ENCODE results near the gene VIT. TPM values are rescaled to one million over a fixed set of nuclear protein-coding genes. Genes with fewer than 3 reads are reported as not detected.

VIT gene
- total RNA-seq, 1 experiment from 2014 or later, result not detected

GRCh38 chr2:36762764-36763490 lies 66.4 kb downstream of the VIT start:
- CTCF ChIA-PET, result interaction anchor here (0.5 kb wide), 1 partner anchor 425 kb away, joined by 3 read pairs; no protein-coding TSS in a partner anchor
- Histone ChIP-seq H3K79me2 (ENCODE audit: low read length) (no peaks in the 10 kb centered on the region), H3K4me2 (ENCODE audit: low read length) (no peak overlapping the region), H4K20me1 (ENCODE audit: low read length) (no peaks in the 10 kb centered on the region), H3F3A (ENCODE audit: low read length, unreplicated experiment) (no peaks in the 10 kb centered on the region), H3K9ac (ENCODE audit: low read length) (no peak overlapping the region), H3K27ac (ENCODE audit: low read length) (no peak overlapping the region), H3K27me3 (ENCODE audit: low read length) (peaks cover 34% of the 10 kb centered on the region), H3K9me3 (ENCODE audit: low read length) (no peaks in the 10 kb centered on the region), H3K4me1 (ENCODE audit: insufficient read depth, low read length) (no peaks in the 10 kb centered on the region), H2AFZ (ENCODE audit: low read length) (no peak overlapping the region), H3K36me3 (ENCODE audit: low read depth, low read length) (no peaks in the 10 kb centered on the region), H3K9me2 (replicated peaks; ENCODE audit: low read length) (no peaks in the 10 kb centered on the region), H3K4me3 (ENCODE audit: low read length) (no peak overlapping the region)
- DNase-seq (no peak), ATAC-seq (peak; percentile 18; the same call in 1 of the 2 replicates)
- BruUV-seq (replicated peaks), result no TSS peak
- intact Hi-C loops (cut with micrococcal nuclease), result no loop called here
- POLR2A ChIA-PET (ENCODE audit: unreplicated experiment), result no interaction called here
- TF ChIP-seq EZH2 (IDR thresholded peaks at IDR 0.05; ENCODE audit: low read length, unreplicated experiment) (no peak), CTCF (conservative IDR thresholded peaks at IDR 0.05; ENCODE audit: low read depth, low read length) (no peak), EZH2phosphoT487 (IDR thresholded peaks at IDR 0.05; ENCODE audit: borderline replicate concordance, low read length) (no peak)

GRCh38 chr2:36769106-36769505 lies 72.6 kb downstream of the VIT start:
- TF ChIP-seq CTCF (conservative IDR thresholded peaks at IDR 0.05; ENCODE audit: low read depth, low read length) (no peak), EZH2phosphoT487 (IDR thresholded peaks at IDR 0.05; ENCODE audit: borderline replicate concordance, low read length) (no peak), EZH2 (IDR thresholded peaks at IDR 0.05; ENCODE audit: low read length, unreplicated experiment) (no peak)
- CTCF ChIA-PET, result no interaction called here

More at GRCh38 chr2:36769106-36769505, 72.6 kb downstream of the VIT start:
- H2AFZ ChIP-seq (ENCODE audit: low read length), result no peak overlapping the region
- no peaks in the 10 kb centered on the region for H3K36me3 ChIP-seq (ENCODE audit: low read depth, low read length)
- no peaks in the 10 kb centered on the region for H3F3A ChIP-seq (ENCODE audit: low read length, unreplicated experiment)
- POLR2A ChIA-PET (ENCODE audit: unreplicated experiment), result no interaction called here
- ATAC-seq (no peak), DNase-seq (no peak)
- H3K27me3 ChIP-seq (ENCODE audit: low read length), result peaks cover 9% of the 10 kb centered on the region
- no peak overlapping the region for H3K27ac ChIP-seq (ENCODE audit: low read length)
- no peaks in the 10 kb centered on the region for H4K20me1 ChIP-seq (ENCODE audit: low read length)
- H3K9me3 ChIP-seq (ENCODE audit: low read length), result no peaks in the 10 kb centered on the region
- H3K79me2 ChIP-seq (ENCODE audit: low read length), result no peaks in the 10 kb centered on the region
- H3K9ac ChIP-seq (ENCODE audit: low read length), result no peak overlapping the region
- H3K9me2 ChIP-seq (replicated peaks; ENCODE audit: low read length), result no peaks in the 10 kb centered on the region
- intact Hi-C loops (cut with micrococcal nuclease), result no loop called here
- no peaks in the 10 kb centered on the region for H3K4me1 ChIP-seq (ENCODE audit: insufficient read depth, low read length)
- H3K4me3 ChIP-seq (ENCODE audit: low read length), result no peak overlapping the region
- H3K4me2 ChIP-seq (ENCODE audit: low read length), result no peak overlapping the region
- BruUV-seq (replicated peaks), result no TSS peak
